MM.1S (cell line): ENCODE measurements around the gene ESPL1.

Experiments used
- DNase-seq: peaks from one replicate; pipeline ENCODE4 v3.0.0-alpha.2; 2015
- H2AFZ ChIP-seq: fragments of 300-600 bp; sonication (generic); 2 replicates; pipeline ENCODE4 v1.6.0; 2016; ENCODE audit warnings: antibody characterized with exemption, low read length
- H3F3A ChIP-seq: fragments of 300-600 bp; sonication (generic); 2 replicates; pipeline ENCODE4 v1.6.1; 2016; ENCODE audit warnings: mild to moderate bottlenecking, antibody characterized with exemption, low read length, moderate library complexity, mixed read lengths; ENCODE audit not compliant: insufficient read depth
- H3K27ac ChIP-seq: fragments of 300-600 bp; sonication (generic); 2 replicates; pipeline ENCODE4 v1.5.1; 2016; ENCODE audit warnings: mild to moderate bottlenecking, low read length
- H3K27me3 ChIP-seq: fragments of 300-600 bp; sonication (generic); replicated peaks from 2 replicates; pipeline ENCODE4 v1.6.0; 2016; ENCODE audit warnings: low read length; ENCODE audit not compliant: insufficient read depth
- H3K36me3 ChIP-seq: fragments of 300-600 bp; sonication (generic); replicated peaks from 2 replicates; pipeline ENCODE4 v1.6.1; 2016; ENCODE audit warnings: mild to moderate bottlenecking, low read length, mixed read lengths; ENCODE audit not compliant: insufficient read depth
- H3K4me1 ChIP-seq: fragments of 300-600 bp; sonication (generic); 2 replicates; pipeline ENCODE4 v1.6.1; 2016; ENCODE audit warnings: low read length, mixed read lengths
- H3K4me2 ChIP-seq: fragments of 300-600 bp; sonication (generic); 2 replicates; pipeline ENCODE4 v1.6.0; 2016; ENCODE audit warnings: low read depth, low read length
- H3K4me3 ChIP-seq: fragments of 300-600 bp; sonication (generic); 2 replicates; pipeline ENCODE4 v1.5.1; 2016; ENCODE audit warnings: low read length, mixed read lengths
- H3K79me2 ChIP-seq: fragments of 300-600 bp; sonication (generic); 2 replicates; pipeline ENCODE4 v1.6.1; 2016; ENCODE audit warnings: mixed run types, low read length, mixed read lengths
- H3K9ac ChIP-seq: fragments of 300-600 bp; sonication (generic); 2 replicates; pipeline ENCODE4 v1.6.1; 2016; ENCODE audit warnings: low read length, mixed read lengths
- H3K9me2 ChIP-seq: fragments of 300-600 bp; sonication (generic); replicated peaks from 2 replicates; pipeline ENCODE4 v1.6.1; 2016; ENCODE audit warnings: mild to moderate bottlenecking, low read length, mixed read lengths; ENCODE audit not compliant: insufficient read depth
- H3K9me3 ChIP-seq: fragments of 300-600 bp; sonication (generic); replicated peaks from 2 replicates; pipeline ENCODE4 v1.6.1; 2016; ENCODE audit warnings: mild to moderate bottlenecking, low read length, mixed read lengths; ENCODE audit not compliant: insufficient read depth
- H4K20me1 ChIP-seq: fragments of 300-600 bp; sonication (generic); 2 replicates; pipeline ENCODE4 v1.6.1; 2016; ENCODE audit warnings: mild to moderate bottlenecking, low read length, moderate library complexity, mixed read lengths; ENCODE audit not compliant: insufficient read depth
- EZH2 ChIP-seq: fragments of 300-600 bp; sonication (generic); optimal IDR thresholded peaks from 2 replicates; pipeline ENCODE3; 2017; ENCODE audit warnings: low read depth, mild to moderate bottlenecking, antibody characterized with exemption, low read length, mixed read lengths
- EZH2phosphoT487 ChIP-seq: fragments of 300-600 bp; sonication (generic); IDR thresholded peaks from 2 replicates; pipeline ENCODE4 v1.6.1; 2018; ENCODE audit warnings: antibody characterized with exemption, low read length
- TF ChIP-seq, protein P1 (sequence below): fragments of 300-600 bp; sonication (generic); IDR thresholded peaks from 2 replicates; pipeline ENCODE4 v1.5.1; 2016; ENCODE audit warnings: antibody characterized with exemption, low read length, mixed read lengths

Gene ESPL1

DNA sequence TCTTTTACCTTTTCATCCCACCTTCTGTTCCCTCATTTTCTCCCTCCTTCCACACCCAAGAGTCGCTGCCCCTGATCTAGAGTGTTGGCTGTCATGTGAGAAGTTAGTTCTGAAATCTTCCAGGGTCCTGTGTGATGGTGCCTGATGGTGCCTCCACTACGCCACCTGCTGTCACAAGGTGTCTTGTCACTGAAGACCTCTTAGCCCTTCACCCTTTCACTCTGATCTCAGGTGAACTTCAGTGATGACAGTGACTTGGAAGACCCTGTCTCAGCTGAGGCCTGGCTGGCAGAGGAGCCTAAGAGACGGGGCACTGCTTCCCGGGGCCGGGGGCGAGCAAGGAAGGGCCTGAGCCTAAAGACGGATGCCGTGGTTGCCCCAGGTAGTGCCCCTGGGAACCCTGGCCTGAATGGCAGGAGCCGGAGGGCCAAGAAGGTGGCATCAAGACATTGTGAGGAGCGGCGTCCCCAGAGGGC is 19.7 kb downstream of the ESPL1 start:
- H3K9me3 ChIP-seq, result no peaks in the 10 kb centered on the region
- H3K27me3 ChIP-seq, result no peaks in the 10 kb centered on the region
- H3K4me1 ChIP-seq, result no peaks in the 10 kb centered on the region
- H3K79me2 ChIP-seq, result no peaks in the 10 kb centered on the region
- H3K9me2 ChIP-seq, result no peaks in the 10 kb centered on the region
- H3F3A ChIP-seq, result 0 out of 2 replicates have a peak, but pooled peaks cover 5% of the 10 kb centered on the region
- H2AFZ ChIP-seq, result no peak overlapping the region
- TF ChIP-seq, protein P1, sequence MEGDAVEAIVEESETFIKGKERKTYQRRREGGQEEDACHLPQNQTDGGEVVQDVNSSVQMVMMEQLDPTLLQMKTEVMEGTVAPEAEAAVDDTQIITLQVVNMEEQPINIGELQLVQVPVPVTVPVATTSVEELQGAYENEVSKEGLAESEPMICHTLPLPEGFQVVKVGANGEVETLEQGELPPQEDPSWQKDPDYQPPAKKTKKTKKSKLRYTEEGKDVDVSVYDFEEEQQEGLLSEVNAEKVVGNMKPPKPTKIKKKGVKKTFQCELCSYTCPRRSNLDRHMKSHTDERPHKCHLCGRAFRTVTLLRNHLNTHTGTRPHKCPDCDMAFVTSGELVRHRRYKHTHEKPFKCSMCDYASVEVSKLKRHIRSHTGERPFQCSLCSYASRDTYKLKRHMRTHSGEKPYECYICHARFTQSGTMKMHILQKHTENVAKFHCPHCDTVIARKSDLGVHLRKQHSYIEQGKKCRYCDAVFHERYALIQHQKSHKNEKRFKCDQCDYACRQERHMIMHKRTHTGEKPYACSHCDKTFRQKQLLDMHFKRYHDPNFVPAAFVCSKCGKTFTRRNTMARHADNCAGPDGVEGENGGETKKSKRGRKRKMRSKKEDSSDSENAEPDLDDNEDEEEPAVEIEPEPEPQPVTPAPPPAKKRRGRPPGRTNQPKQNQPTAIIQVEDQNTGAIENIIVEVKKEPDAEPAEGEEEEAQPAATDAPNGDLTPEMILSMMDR, result peak; percentile 74
- TF ChIP-seq EZH2phosphoT487, result no peak
- no peak overlapping the region for H3K27ac ChIP-seq
- no peak overlapping the region for H3K4me2 ChIP-seq
- H4K20me1 ChIP-seq, result no peaks in the 10 kb centered on the region
- peaks cover 11% of the 10 kb centered on the region for H3K36me3 ChIP-seq
- DNase-seq, result peak; percentile 58
- H3K4me3 ChIP-seq, result no peak overlapping the region
- no peak overlapping the region for H3K9ac ChIP-seq

DNA sequence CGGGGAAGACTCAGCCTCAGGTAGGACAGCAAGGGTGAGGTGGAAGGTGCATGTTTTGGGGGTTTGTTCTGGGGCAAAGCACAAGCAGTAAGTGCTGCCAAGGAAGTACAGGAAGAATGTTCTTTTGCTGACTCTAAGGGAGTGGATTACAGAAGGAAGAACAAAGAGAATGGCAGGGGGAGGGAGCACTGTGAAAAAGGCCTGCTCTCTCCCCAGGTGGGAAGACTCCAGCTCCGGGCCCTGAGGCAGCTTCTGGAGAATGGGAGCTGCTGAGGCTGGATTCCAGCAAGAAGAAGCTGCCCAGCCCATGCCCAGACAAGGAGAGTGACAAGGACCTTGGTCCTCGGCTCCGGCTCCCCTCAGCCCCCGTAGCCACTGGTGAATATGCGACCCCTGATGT is 20.2 kb downstream of the ESPL1 start:
- Histone ChIP-seq H3K4me3 (no peak overlapping the region), H3K4me1 (no peaks in the 10 kb centered on the region), H3K36me3 (peaks cover 5% of the 10 kb centered on the region), H3K27ac (no peak overlapping the region), H3K4me2 (no peak overlapping the region), H3F3A (peaks cover 10% of the 10 kb centered on the region; the same call in 1 of the 2 replicates), H3K27me3 (no peaks in the 10 kb centered on the region), H3K79me2 (no peaks in the 10 kb centered on the region), H2AFZ (no peak overlapping the region), H4K20me1 (no peaks in the 10 kb centered on the region), H3K9ac (no peak overlapping the region), H3K9me2 (no peaks in the 10 kb centered on the region), H3K9me3 (no peaks in the 10 kb centered on the region)
- no peak for DNase-seq
- TF ChIP-seq EZH2, result no peak
- TF ChIP-seq EZH2phosphoT487, result no peak
- TF ChIP-seq, protein P1, result no peak

DNA sequence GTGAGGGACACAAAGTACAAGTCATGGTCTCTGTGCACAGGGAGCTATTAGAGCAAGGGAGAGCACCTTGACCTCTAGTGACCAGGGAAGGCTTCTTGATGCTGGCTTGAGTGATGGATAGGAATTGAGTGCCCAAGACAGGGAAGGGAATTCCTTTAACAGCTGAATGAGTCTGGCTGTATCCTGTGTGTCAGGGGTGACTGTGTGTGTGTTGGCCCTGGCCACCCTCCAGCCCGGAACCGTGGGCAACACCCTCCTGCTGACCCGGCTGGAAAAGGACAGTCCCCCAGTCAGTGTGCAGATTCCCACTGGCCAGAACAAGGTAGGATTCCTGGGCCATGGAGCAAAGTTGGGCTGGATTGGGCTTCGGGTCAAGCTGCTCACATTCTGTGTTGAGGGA is 21.8 kb downstream of the ESPL1 start:
- TF ChIP-seq EZH2 (no peak), EZH2phosphoT487 (no peak)
- TF ChIP-seq, protein P1, result no peak
- Histone ChIP-seq H3K79me2 (no peaks in the 10 kb centered on the region), H4K20me1 (no peaks in the 10 kb centered on the region), H3K36me3 (no peaks in the 10 kb centered on the region; the same call in none of the 2 replicates), H3K9ac (no peak overlapping the region), H3K4me3 (no peak overlapping the region), H3K27me3 (no peaks in the 10 kb centered on the region), H3K9me3 (no peaks in the 10 kb centered on the region), H3K27ac (no peak overlapping the region), H2AFZ (no peak overlapping the region), H3K4me2 (no peak overlapping the region), H3K9me2 (no peaks in the 10 kb centered on the region), H3K4me1 (peaks cover 3% of the 10 kb centered on the region; the same call in 1 of the 2 replicates), H3F3A (peaks cover 17% of the 10 kb centered on the region)
- DNase-seq, result no peak
